Activated CD8-positive, alpha-beta T cell treated with anti-CD3 and anti-CD28 coated beads for 36 hours (primary cell): Measurements from ENCODE around the gene SMARCA2. TPM values are rescaled to one million over a fixed set of nuclear protein-coding genes. Genes with fewer than 3 reads are reported as not detected.

ENCODE experiments used
- ATAC-seq: fragments of 200-7000 bp; cut with Tn5 transposase; one replicate; pipeline ENCODE4 v1.10.0; 2021; ENCODE audit warnings: mild to moderate bottlenecking, moderate library complexity
- CTCF ChIA-PET: fragments of 350-600 bp; sonication (Branson Sonifier 250); formaldehyde crosslinking; loops from one replicate; lab custom pipeline; 2021; ENCODE audit warnings: antibody characterized with exemption; lab: Charles Lee
- POLR2A ChIA-PET: fragments of 350-600 bp; sonication (Branson Sonifier 250); formaldehyde crosslinking; loops from one replicate; lab custom pipeline; 2021; ENCODE audit warnings: antibody characterized with exemption; lab: Charles Lee
- DNase-seq: peaks from one replicate; pipeline ENCODE4 v3.0.0-alpha.2; 2020
- H3K27ac Mint-ChIP-seq: one replicate; pipeline ENCODE4 v1.8.0; 2021; ENCODE audit warnings: mild to moderate bottlenecking, mixed read lengths
- H3K27me3 Mint-ChIP-seq: one replicate; pipeline ENCODE4 v1.8.0; 2021; ENCODE audit warnings: mixed read lengths
- H3K36me3 Mint-ChIP-seq: one replicate; pipeline ENCODE4 v1.8.0; 2021; ENCODE audit warnings: low read depth, mixed read lengths
- H3K4me1 Mint-ChIP-seq: one replicate; pipeline ENCODE4 v1.8.0; 2021; ENCODE audit warnings: low read depth, mixed read lengths
- H3K4me3 Mint-ChIP-seq: one replicate; pipeline ENCODE4 v1.8.0; 2021; ENCODE audit warnings: mild to moderate bottlenecking, moderate library complexity, mixed read lengths
- H3K9me3 Mint-ChIP-seq: one replicate; pipeline ENCODE4 v1.8.0; 2021; ENCODE audit warnings: mixed read lengths
- intact Hi-C: fragments of 100-400 bp; cut with micrococcal nuclease; formaldehyde crosslinking; loops from one replicate; pipeline ENCODE4 v1.10.0; 2022
- total RNA-seq, 2 experiments: library from RNA; stranded (reverse); gene quantifications; one replicate each; pipeline ENCODE4 v1.2.3, GENCODE V29; 2021
- TF ChIP-seq, protein P1 (sequence below): fragments of 200-600 bp; IDR thresholded peaks from one replicate; pipeline ENCODE4 v1.8.0; 2022; ENCODE audit warnings: antibody characterized with exemption, mild to moderate bottlenecking

Gene SMARCA2
- total RNA-seq, 2 experiments from 2014 or later: 94.7 to 99.4 TPM

GRCh38 chr9:2065704-2066103, 50.6 kb downstream of the SMARCA2 start:
- intact Hi-C loops: no loop called here
- ATAC-seq (no peak), DNase-seq (no peak)
- Mint-ChIP-seq H3K9me3 (no peaks in the 10 kb centered on the region), H3K4me3 (no peak overlapping the region), H3K36me3 (peaks cover 27% of the 10 kb centered on the region), H3K4me1 (peaks cover 12% of the 10 kb centered on the region), H3K27me3 (no peaks in the 10 kb centered on the region), H3K27ac (no peak overlapping the region)
- ChIA-PET POLR2A (no interaction called here), CTCF (interaction anchor here (1.1 to 1.4 kb wide), 2 partner anchors 8 to 22 kb away, joined by 3 to 4 read pairs; no protein-coding TSS in a partner anchor)
- TF ChIP-seq, protein P1, sequence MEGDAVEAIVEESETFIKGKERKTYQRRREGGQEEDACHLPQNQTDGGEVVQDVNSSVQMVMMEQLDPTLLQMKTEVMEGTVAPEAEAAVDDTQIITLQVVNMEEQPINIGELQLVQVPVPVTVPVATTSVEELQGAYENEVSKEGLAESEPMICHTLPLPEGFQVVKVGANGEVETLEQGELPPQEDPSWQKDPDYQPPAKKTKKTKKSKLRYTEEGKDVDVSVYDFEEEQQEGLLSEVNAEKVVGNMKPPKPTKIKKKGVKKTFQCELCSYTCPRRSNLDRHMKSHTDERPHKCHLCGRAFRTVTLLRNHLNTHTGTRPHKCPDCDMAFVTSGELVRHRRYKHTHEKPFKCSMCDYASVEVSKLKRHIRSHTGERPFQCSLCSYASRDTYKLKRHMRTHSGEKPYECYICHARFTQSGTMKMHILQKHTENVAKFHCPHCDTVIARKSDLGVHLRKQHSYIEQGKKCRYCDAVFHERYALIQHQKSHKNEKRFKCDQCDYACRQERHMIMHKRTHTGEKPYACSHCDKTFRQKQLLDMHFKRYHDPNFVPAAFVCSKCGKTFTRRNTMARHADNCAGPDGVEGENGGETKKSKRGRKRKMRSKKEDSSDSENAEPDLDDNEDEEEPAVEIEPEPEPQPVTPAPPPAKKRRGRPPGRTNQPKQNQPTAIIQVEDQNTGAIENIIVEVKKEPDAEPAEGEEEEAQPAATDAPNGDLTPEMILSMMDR: no peak

DNA sequence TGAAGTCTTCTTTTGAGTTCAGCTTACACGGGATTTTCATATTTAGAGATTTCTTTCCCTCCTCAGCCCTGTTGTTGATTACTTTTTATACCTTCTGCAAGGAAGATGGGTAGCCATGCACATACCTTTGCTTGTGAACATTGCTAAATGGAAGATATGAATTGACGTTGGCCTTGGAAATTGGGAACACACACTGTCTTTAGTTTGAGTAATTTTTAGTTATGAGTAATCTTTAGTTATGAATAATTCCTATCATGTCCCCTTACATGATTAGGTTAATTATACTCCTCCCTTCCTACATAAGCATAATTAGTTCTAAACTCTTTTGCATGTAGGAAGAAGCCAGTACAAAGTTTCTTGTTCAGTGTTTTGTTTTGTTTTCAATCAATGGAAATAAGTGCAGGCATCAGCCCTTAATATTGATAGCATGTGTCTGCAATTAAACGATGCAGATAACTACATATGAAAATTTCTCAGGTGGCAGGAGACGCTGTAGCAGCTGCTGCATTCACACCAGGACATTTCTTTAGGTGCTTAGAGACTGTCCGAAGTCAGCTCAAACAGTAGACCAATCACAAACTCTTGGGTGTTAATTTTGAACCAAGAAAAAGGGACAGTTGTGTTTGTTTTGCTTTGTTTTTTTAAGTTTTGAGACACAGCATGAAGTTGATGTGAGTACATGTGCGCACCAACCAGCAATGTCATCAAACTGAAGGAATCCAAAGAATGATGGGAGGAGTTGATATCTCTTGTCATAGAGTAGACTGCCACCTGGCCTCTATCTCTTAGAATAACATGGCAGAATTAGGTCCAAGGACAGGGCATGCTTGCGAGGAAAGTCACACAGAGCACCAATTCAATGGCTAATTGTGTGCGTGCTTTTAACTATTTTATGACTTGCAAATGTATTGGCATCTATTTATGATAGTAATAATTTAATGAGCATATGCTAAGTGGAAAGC, 51.4 kb downstream of the SMARCA2 start:
- peak; percentile 67 for ATAC-seq
- intact Hi-C loops: no loop called here
- DNase-seq: no peak
- peaks cover 20% of the 10 kb centered on the region for H3K36me3 Mint-ChIP-seq
- H3K27me3 Mint-ChIP-seq: no peaks in the 10 kb centered on the region
- H3K9me3 Mint-ChIP-seq: no peaks in the 10 kb centered on the region
- TF ChIP-seq, protein P1: peak; percentile 22
- CTCF ChIA-PET: interaction anchor here (1.1 to 1.4 kb wide), 4 partner anchors 9 to 21 kb away, joined by 3 to 5 read pairs (median 4); no protein-coding TSS in a partner anchor
- H3K27ac Mint-ChIP-seq: no peak overlapping the region
- POLR2A ChIA-PET: no interaction called here
- peaks cover 12% of the 10 kb centered on the region for H3K4me1 Mint-ChIP-seq
- no peak overlapping the region for H3K4me3 Mint-ChIP-seq

GRCh38 chr9:2072752-2073405, 57.7 kb downstream of the SMARCA2 start:
- peaks cover 8% of the 10 kb centered on the region for H3K4me1 Mint-ChIP-seq
- H3K4me3 Mint-ChIP-seq: no peak overlapping the region
- CTCF ChIA-PET: interaction anchor here (0.9 to 2.2 kb wide), 3 partner anchors 13 to 18 kb away, joined by 3 to 8 read pairs (median 6); no protein-coding TSS in a partner anchor
- peak; percentile 24 for ATAC-seq
- TF ChIP-seq, protein P1: no peak
- H3K9me3 Mint-ChIP-seq: no peaks in the 10 kb centered on the region
- peaks cover 34% of the 10 kb centered on the region for H3K36me3 Mint-ChIP-seq
- H3K27ac Mint-ChIP-seq: peak overlapping the region; percentile 28
- POLR2A ChIA-PET: no interaction called here
- H3K27me3 Mint-ChIP-seq: no peaks in the 10 kb centered on the region
- DNase-seq: no peak
- intact Hi-C loops: no loop called here

DNA sequence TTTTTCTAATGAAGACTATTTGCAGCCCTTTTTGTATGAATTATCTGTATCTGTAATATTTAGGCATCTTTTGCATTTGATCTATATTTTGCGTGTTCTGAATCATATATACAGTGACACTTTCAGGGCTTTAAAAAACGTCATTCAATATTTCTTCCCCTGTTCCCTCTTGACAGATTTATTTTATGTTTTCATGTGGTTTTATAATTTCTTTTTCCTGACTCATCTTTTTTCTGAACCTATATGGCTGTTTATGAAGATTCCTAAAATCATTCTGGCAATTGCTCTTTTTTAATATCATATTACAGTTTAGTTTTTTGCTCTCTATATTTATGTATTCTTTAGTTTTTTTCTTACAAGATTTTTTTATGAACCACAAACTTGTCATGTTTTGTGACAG, 67.6 kb downstream of the SMARCA2 start:
- H3K4me1 Mint-ChIP-seq: peaks cover 17% of the 10 kb centered on the region
- CTCF ChIA-PET: no interaction called here
- H3K27ac Mint-ChIP-seq: no peak overlapping the region
- DNase-seq (no peak), ATAC-seq (no peak)
- TF ChIP-seq, protein P1: no peak
- no peak overlapping the region for H3K4me3 Mint-ChIP-seq
- POLR2A ChIA-PET: no interaction called here
- intact Hi-C loops: loop anchor here (10.0 kb wide), 1 partner anchor 378 kb away; no protein-coding TSS in a partner anchor
- H3K9me3 Mint-ChIP-seq: no peaks in the 10 kb centered on the region
- H3K36me3 Mint-ChIP-seq: peaks cover 49% of the 10 kb centered on the region
- no peaks in the 10 kb centered on the region for H3K27me3 Mint-ChIP-seq
